Lower leg skin (tissue), 4 donors: ENCODE results near the gene PDCD2. TPM values are rescaled to one million over a fixed set of nuclear protein-coding genes. Genes with fewer than 3 reads are reported as not detected.
"Not testable (repeated sequence)": the region's sequence is repeated elsewhere in the genome, so short reads cannot be mapped to it uniquely, and the experiment has no call there.

Source experiments
- DNase-seq, 2 donors: peaks; one replicate each; pipeline ENCODE4 v3.0.0-alpha.2; 2019; ENCODE audit warnings: low spot score in 2 of 2
- H3K4me3 ChIP-seq: fragments of 200-600 bp; sonication (generic); 2 replicates; pipeline ENCODE4 v1.5.1; 2017; ENCODE audit warnings: mild to moderate bottlenecking, low read depth; ENCODE audit not compliant: poor library complexity, severe bottlenecking
- CTCF ChIP-seq, 3 donors: fragments of 450-650 bp; IDR thresholded peaks; one replicate each; pipeline ENCODE4 v1.5.1; 2016; ENCODE audit warnings: antibody characterized with exemption in 3 of 3, mild to moderate bottlenecking in 3 of 3, moderate library complexity in 2 of 3
- POLR2A ChIP-seq, 2 donors: fragments of 450-650 bp; IDR thresholded peaks; one replicate each; pipeline ENCODE4 v1.6.1; 2016 to 2017; ENCODE audit warnings: antibody characterized with exemption in 2 of 2, mild to moderate bottlenecking in 1 of 2, moderate library complexity in 1 of 2
- WGBS, 2 donors: methylation state at CpG; one replicate each; pipeline ENCODE4 v1.1.5; 2018; 5-methylcytosine and 5-hydroxymethylcytosine counted together
- intact Hi-C: fragments of 100-400 bp; cut with DNase I; formaldehyde crosslinking; loops from one replicate; pipeline ENCODE4 v1.15.0; 2023; ENCODE audit warnings: low total_unique reads
- total RNA-seq, 4 donors: library from RNA; depleted of rRNA; stranded (reverse); fragments of >200 nt; gene quantifications; one replicate each; pipeline ENCODE4 v1.1.0, GENCODE V29; 2016

PDCD2 gene
- total RNA-seq, 4 donors from 2014 or later = 62.0 to 86.3 (median 75.6) TPM

GRCh38 chr6:170529839-170530469 is 54.5 kb downstream of the PDCD2 start:
- intact Hi-C loops = loop anchor here (5.0 kb wide), 1 partner anchor 698 kb away; no protein-coding TSS in a partner anchor
- TF ChIP-seq CTCF (IDR thresholded peaks at IDR 0.05) = peak in 1 of 3 donors; percentile 65
- no peak for TF ChIP-seq POLR2A (IDR thresholded peaks at IDR 0.05)
- WGBS, 2 donors = 46 to 58% methylated on average over 5 of the region's 5 CpGs
- H3K4me3 ChIP-seq = no peak overlapping the region
- peak; percentile 59 to 93 for DNase-seq

GRCh38 chr6:170527995-170528394 is 56.4 kb downstream of the PDCD2 start:
- 92 to 94% methylated on average over 5 of the region's 5 CpGs for WGBS, 2 donors
- H3K4me3 ChIP-seq, DNase-seq, intact Hi-C loops: not testable (repeated sequence)

GRCh38 chr6:170525795-170526194 is 58.6 kb downstream of the PDCD2 start:
- no peak overlapping the region for H3K4me3 ChIP-seq
- no peak for DNase-seq
- 67 to 71% methylated on average over 7 of the region's 7 CpGs for WGBS, 2 donors
- intact Hi-C loops = no loop called here
- no peak for TF ChIP-seq POLR2A (IDR thresholded peaks at IDR 0.05)
- TF ChIP-seq CTCF (IDR thresholded peaks at IDR 0.05) = no peak

Other genes starting within 250 kb of the PDCD2 start
- 100 to 1,000 TPM; 175 to 255 (median 213) TPM for gene PSMB1, start 31.3 kb downstream of the PDCD2 start, total RNA-seq
- 10 to 100 TPM; 12.8 to 17.4 (median 14.2) TPM for gene TBP, start 30.3 kb downstream of the PDCD2 start, total RNA-seq